HCT116 (cell line): ENCODE results near the gene KLHDC9. TPM values are rescaled to one million over a fixed set of nuclear protein-coding genes. Genes with fewer than 3 reads are reported as not detected.

ENCODE experiments used
- ATAC-seq: fragments of 200-7000 bp; cut with Tn5 transposase; 2 replicates; pipeline ENCODE4 v1.9.1; 2020; ENCODE audit warnings: mild to moderate bottlenecking, moderate library complexity
- BruUV-seq: library from RNA; stranded (reverse); fragments of 400-500 nt; replicated peaks from 2 replicates; lab custom pipeline; 2021; lab: Mats Ljungman, UMichigan
- CTCF ChIA-PET: fragments of 300-600 bp; sonication (Branson Sonifier 250); formaldehyde crosslinking; loops from one replicate; lab custom pipeline; 2021; ENCODE audit warnings: antibody characterized with exemption; lab: Charles Lee
- POLR2A ChIA-PET: fragments of 300-600, 350-600 bp; sonication (Branson Sonifier 250); formaldehyde crosslinking; loops from one replicate; lab custom pipeline; 2021; ENCODE audit warnings: antibody characterized with exemption; lab: Charles Lee
- RAD21 ChIA-PET, 2 experiments: fragments of 300-600 bp; sonication (Branson Sonifier 250); formaldehyde crosslinking; loops; one replicate each; lab custom pipeline; 2023; ENCODE audit warnings: low total read pairs in 2 of 2; ENCODE audit not compliant: uncharacterized antibody in 2 of 2, unreplicated experiment in 2 of 2, low non-redundant PET in 1 of 2; lab: Charles Lee
- DNase-seq: peaks from one replicate; pipeline ENCODE4 v3.0.0-alpha.2; 2010; ENCODE audit warnings: low read depth, low spot score
- H2AFZ ChIP-seq: fragments of 200-600 bp; shearing (Covaris generic), sonication (generic); 2 replicates; pipeline ENCODE4 v1.6.1; 2017; ENCODE audit warnings: low read depth, mixed run types, mixed read lengths, antibody characterized with exemption, low read length; ENCODE audit not compliant: poor library complexity, severe bottlenecking
- H3K27ac ChIP-seq: 2 replicates; pipeline ENCODE4 v1.5.1; 2012; ENCODE audit warnings: low read depth, low read length
- H3K27me3 ChIP-seq: fragments of 200-600 bp; sonication (generic); 2 replicates; pipeline ENCODE4 v1.6.1; 2016; ENCODE audit warnings: mixed run types, low read length, mixed read lengths; ENCODE audit not compliant: insufficient read depth
- H3K36me3 ChIP-seq, 2 experiments: fragments of 200-500 bp in 1 of 2; fragments of 200-600 bp in 1 of 2; sonication (Bioruptor generic) in 1 of 2; sonication (generic) in 1 of 2; 2 replicates each; pipeline versions ENCODE4 v1.5.1 to v1.6.1; 2014 to 2016; ENCODE audit warnings: low read length in 2 of 2, inconsistent platforms in 1 of 2, mixed read lengths in 1 of 2, mixed run types in 1 of 2; ENCODE audit not compliant: insufficient read depth in 2 of 2, control insufficient read depth in 1 of 2
- H3K4me1 ChIP-seq, 2 experiments: fragments of 200-600 bp in 1 of 2; sonication (generic) in 1 of 2; 2 replicates each; pipeline versions ENCODE4 v1.5.1 to v1.6.1; 2012 to 2017; ENCODE audit warnings: low read length in 2 of 2, inconsistent platforms in 1 of 2, mild to moderate bottlenecking in 1 of 2, mixed read lengths in 1 of 2, mixed run types in 1 of 2, moderate library complexity in 1 of 2; ENCODE audit not compliant: insufficient read depth in 2 of 2, control insufficient read depth in 1 of 2
- H3K4me2 ChIP-seq: fragments of 200-600 bp; sonication (generic); 2 replicates; pipeline ENCODE4 v1.6.1; 2017; ENCODE audit warnings: mixed run types, low read length, mixed read lengths
- H3K4me3 ChIP-seq, 2 experiments: fragments of 200-600 bp in 1 of 2; sonication (generic) in 1 of 2; replicated peaks in 1 of 2; 2 replicates each; pipeline ENCODE4 v1.5.1; 2011 to 2016; ENCODE audit warnings: low read length in 2 of 2, control low read depth in 1 of 2, low read depth in 1 of 2, mild to moderate bottlenecking in 1 of 2, mixed read lengths in 1 of 2, mixed run types in 1 of 2
- H3K79me2 ChIP-seq: fragments of 200-600 bp; sonication (generic); 2 replicates; pipeline ENCODE4 v1.6.1; 2017; ENCODE audit warnings: mild to moderate bottlenecking, mixed run types, low read length, moderate library complexity, mixed read lengths; ENCODE audit not compliant: insufficient read depth
- H3K9ac ChIP-seq: fragments of 200-600 bp; sonication (generic); 2 replicates; pipeline ENCODE4 v1.6.1; 2016; ENCODE audit warnings: low read length, mixed read lengths
- H3K9me2 ChIP-seq: fragments of 200-600 bp; sonication (generic), shearing (Covaris generic); 2 replicates; pipeline ENCODE4 v1.6.1; 2017; ENCODE audit warnings: mixed run types, mild to moderate bottlenecking, moderate library complexity; ENCODE audit not compliant: insufficient read depth
- H3K9me3 ChIP-seq, 2 experiments: fragments of 200-500 bp in 1 of 2; fragments of 200-600 bp in 1 of 2; sonication (Bioruptor generic) in 1 of 2; sonication (generic) in 1 of 2; 2 replicates each; pipeline ENCODE4 v1.6.1; 2014 to 2017; ENCODE audit warnings: low read length in 2 of 2, mixed read lengths in 2 of 2, inconsistent platforms in 1 of 2, low read depth in 1 of 2, mild to moderate bottlenecking in 1 of 2, mixed run types in 1 of 2, moderate library complexity in 1 of 2; ENCODE audit not compliant: control insufficient read depth in 1 of 2, insufficient read depth in 1 of 2
- H4K20me1 ChIP-seq: fragments of 200-600 bp; sonication (generic), shearing (Covaris generic); 2 replicates; pipeline ENCODE4 v1.6.1; 2017; ENCODE audit warnings: mixed run types, mild to moderate bottlenecking, moderate library complexity; ENCODE audit not compliant: insufficient read depth
- EZH2 ChIP-seq: fragments of 200-600 bp; sonication (generic); IDR thresholded peaks from 2 replicates; pipeline ENCODE4 v1.6.1; 2017; ENCODE audit warnings: antibody characterized with exemption, mixed run types
- SP1 ChIP-seq: IDR thresholded peaks from 2 replicates; pipeline ENCODE4 v1.6.1; 2012; ENCODE audit warnings: low read depth
- SRF ChIP-seq: IDR thresholded peaks from 2 replicates; pipeline ENCODE4 v1.6.1; 2012; ENCODE audit warnings: low read depth
- YY1 ChIP-seq: IDR thresholded peaks from 2 replicates; pipeline ENCODE4 v1.6.1; 2011; ENCODE audit warnings: low read length, low read depth, moderate library complexity, mild to moderate bottlenecking; ENCODE audit not compliant: insufficient replicate concordance; ENCODE audit errors: extremely low read depth
- ZFX ChIP-seq: fragments of 450-650 bp; IDR thresholded peaks from 2 replicates; pipeline ENCODE4 v1.6.1; 2017
- ZNF274 ChIP-seq: fragments of 200-500 bp; sonication (Bioruptor generic); IDR thresholded peaks from 2 replicates; pipeline ENCODE4 v1.6.1; 2014; ENCODE audit warnings: mild to moderate bottlenecking, low read depth, low read length, inconsistent platforms
- intact Hi-C: fragments of 100-400 bp; cut with micrococcal nuclease; formaldehyde crosslinking; loops from 2 replicates; pipeline ENCODE4 v1.10.0; 2022
- total RNA-seq: library from RNA; stranded (reverse); gene quantifications from one replicate; pipeline ENCODE4 v1.2.1, GENCODE V29; 2021; ENCODE audit not compliant: unreplicated experiment

The KLHDC9 gene
- total RNA-seq, 1 experiment from 2014 or later: 1.4 TPM

DNA sequence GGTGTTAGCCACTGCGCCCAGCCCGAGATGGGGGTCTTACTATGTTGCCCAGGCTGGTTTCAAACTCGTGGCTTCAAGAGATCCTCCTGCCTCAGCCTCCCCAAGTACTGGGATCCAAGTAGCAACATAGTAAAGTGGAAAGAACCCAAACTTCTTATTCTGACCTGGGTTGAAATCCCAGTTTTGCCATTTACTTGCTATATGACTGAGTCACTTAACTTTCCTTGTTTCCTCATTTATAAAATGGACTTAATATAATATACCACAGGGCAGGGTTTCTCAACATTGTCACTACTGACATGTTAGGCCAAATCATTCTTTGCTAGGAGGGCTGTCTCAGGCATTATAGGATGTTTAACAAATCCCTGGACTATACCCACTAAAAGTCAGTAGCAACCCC, 13.0 kb downstream of the KLHDC9 start:
- POLR2A ChIA-PET: no interaction called here
- Histone ChIP-seq H3K9ac (no peak overlapping the region), H3K9me2 (no peaks in the 10 kb centered on the region)
- DNase-seq: no peak
- no peak for ATAC-seq
- TF ChIP-seq ZFX (no peak), EZH2 (no peak), SRF (no peak), SP1 (no peak), ZNF274 (no peak)
- TF ChIP-seq, all 23 proteins: peak for 0
- no peak overlapping the region for H2AFZ ChIP-seq
- no peak overlapping the region for H3K27ac ChIP-seq
- H3K4me2 ChIP-seq: no peak overlapping the region
- H3K27me3 ChIP-seq: no peaks in the 10 kb centered on the region
- RAD21 ChIA-PET: no interaction called here
- H3K79me2 ChIP-seq: peaks cover 99% of the 10 kb centered on the region
- peaks cover 20% of the 10 kb centered on the region; the same call in 1 of the 2 replicates for H4K20me1 ChIP-seq
- H3K36me3 ChIP-seq: peaks cover 2 to 25% of the 10 kb centered on the region in 2 experiments; a peak in 1 of 4 replicates
- no peak overlapping the region for H3K4me3 ChIP-seq
- no peaks in the 10 kb centered on the region for H3K9me3 ChIP-seq
- intact Hi-C loops: no loop called here
- CTCF ChIA-PET: no interaction called here
- H3K4me1 ChIP-seq: peaks cover 18 to 31% of the 10 kb centered on the region in 2 experiments
- BruUV-seq: no TSS peak

DNA sequence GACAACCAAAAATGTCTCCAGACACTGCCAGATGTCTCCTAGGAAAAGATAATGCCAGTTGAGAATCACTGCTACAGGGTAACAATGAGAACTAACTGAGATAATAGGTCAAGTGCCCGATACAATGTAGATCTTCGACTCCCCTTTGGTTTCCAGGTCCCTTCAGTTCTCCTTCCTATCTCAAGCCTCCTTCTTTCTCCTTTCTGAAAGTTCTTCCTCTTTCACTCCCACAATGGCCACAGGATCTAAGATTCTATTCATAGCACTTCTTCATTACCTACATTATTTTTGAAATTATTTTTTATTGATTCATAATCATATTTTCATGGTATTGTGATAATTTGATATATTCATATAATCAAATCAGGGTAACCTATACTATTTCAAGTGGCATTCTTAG, 13.4 kb downstream of the KLHDC9 start:
- peaks cover 2 to 21% of the 10 kb centered on the region in 2 experiments; a peak in 1 of 4 replicates for H3K36me3 ChIP-seq
- TF ChIP-seq YY1 (no peak), SRF (no peak)
- CTCF ChIA-PET: no interaction called here
- no peaks in the 10 kb centered on the region for H3K9me3 ChIP-seq
- peaks cover 22 to 36% of the 10 kb centered on the region in 2 experiments for H3K4me1 ChIP-seq
- peaks cover 16% of the 10 kb centered on the region; the same call in 1 of the 2 replicates for H4K20me1 ChIP-seq
- H3K4me2 ChIP-seq: no peak overlapping the region
- no peaks in the 10 kb centered on the region for H3K27me3 ChIP-seq
- no peak overlapping the region for H3K4me3 ChIP-seq
- H2AFZ ChIP-seq: no peak overlapping the region
- no peak overlapping the region for H3K9ac ChIP-seq
- H3K27ac ChIP-seq: no peak overlapping the region
- intact Hi-C loops: no loop called here
- POLR2A ChIA-PET: interaction anchor here (0.9 to 1.2 kb wide), 2 partner anchors 10 to 31 kb away, joined by 3 read pairs; no protein-coding TSS in a partner anchor
- no peaks in the 10 kb centered on the region for H3K9me2 ChIP-seq
- DNase-seq: no peak
- RAD21 ChIA-PET: no interaction called here
- H3K79me2 ChIP-seq: peaks cover 99% of the 10 kb centered on the region
- no peak for ATAC-seq
- BruUV-seq: no TSS peak
